ENCODE results near the gene DOC2B. TPM values are rescaled to one million over a fixed set of nuclear protein-coding genes. Genes with fewer than 3 reads are reported as not detected.

The DOC2B gene
- total and polyA plus RNA-seq, 7 donors, result 0.46 to 12.5 (median 4.9) TPM

GRCh38 chr17:149897-150584 is 31.4 kb downstream of the DOC2B start:
- no peaks in the 10 kb centered on the region for H3K4me1 ChIP-seq
- no peaks in the 10 kb centered on the region for H3K9me3 ChIP-seq
- H3K27ac ChIP-seq, result no peak overlapping the region
- intact Hi-C loops (cut with DNase I), result no loop called here
- WGBS, 2 donors, result 47 to 77% methylated on average over 9 of the region's 9 CpGs
- TF ChIP-seq POLR2A (IDR thresholded peaks at IDR 0.05) (no peak), CTCF (IDR thresholded peaks at IDR 0.05) (no peak), EP300 (IDR thresholded peaks at IDR 0.05) (no peak), POLR2AphosphoS5 (IDR thresholded peaks at IDR 0.05) (no peak)
- H3K27me3 ChIP-seq, result no peaks in the 10 kb centered on the region
- DNase-seq, result peak; percentile 33
- no peaks in the 10 kb centered on the region for H3K36me3 ChIP-seq
- no peak overlapping the region for H3K4me3 ChIP-seq

GRCh38 chr17:149231-149630 is 32.2 kb downstream of the DOC2B start:
- intact Hi-C loops (cut with DNase I), result no loop called here

GRCh38 chr17:148757-149156 is 32.7 kb downstream of the DOC2B start:
- Histone ChIP-seq H3K4me1 (peaks cover 0 to under 1% (median under 1%) of the 10 kb centered on the region in 4 donors), H3K27ac (no peak overlapping the region), H3K4me3 (no peak overlapping the region), H3K27me3 (no peaks in the 10 kb centered on the region), H3K36me3 (no peaks in the 10 kb centered on the region), H3K9me3 (no peaks in the 10 kb centered on the region)
- 67 to 84% methylated on average over 11 of the region's 11 CpGs for WGBS, 2 donors
- intact Hi-C loops (cut with DNase I), result no loop called here
- TF ChIP-seq POLR2A (IDR thresholded peaks at IDR 0.05) (no peak), EP300 (IDR thresholded peaks at IDR 0.05) (no peak), POLR2AphosphoS5 (IDR thresholded peaks at IDR 0.05) (no peak), CTCF (IDR thresholded peaks at IDR 0.05) (no peak)
- DNase-seq, result peak; percentile 48

More at GRCh38 chr17:149231-149630, 32.2 kb downstream of the DOC2B start:
- Histone ChIP-seq H3K4me1 (no peaks in the 10 kb centered on the region), H3K4me3 (no peak overlapping the region), H3K27ac (no peak overlapping the region), H3K36me3 (no peaks in the 10 kb centered on the region), H3K27me3 (no peaks in the 10 kb centered on the region), H3K9me3 (no peaks in the 10 kb centered on the region)
- TF ChIP-seq POLR2AphosphoS5 (IDR thresholded peaks at IDR 0.05) (no peak), EP300 (IDR thresholded peaks at IDR 0.05) (no peak), CTCF (IDR thresholded peaks at IDR 0.05) (no peak), POLR2A (IDR thresholded peaks at IDR 0.05) (no peak)
- WGBS, 2 donors, result 88 to 91% methylated on average over 7 of the region's 7 CpGs
- peak; percentile 15 for DNase-seq

GRCh38 chr17:147796-148740 is 33.4 kb downstream of the DOC2B start:
- peak; percentile 46 for DNase-seq
- H3K36me3 ChIP-seq, result no peaks in the 10 kb centered on the region
- intact Hi-C loops (cut with DNase I), result no loop called here
- no peaks in the 10 kb centered on the region for H3K9me3 ChIP-seq
- no peak overlapping the region for H3K27ac ChIP-seq
- TF ChIP-seq POLR2A (IDR thresholded peaks at IDR 0.05) (no peak), EP300 (IDR thresholded peaks at IDR 0.05) (no peak)
- no peak overlapping the region for H3K4me3 ChIP-seq
- 86 to 89% methylated on average over 17 of the region's 17 CpGs for WGBS, 2 donors
- H3K27me3 ChIP-seq, result no peaks in the 10 kb centered on the region
- H3K4me1 ChIP-seq, result peaks cover 0 to 4% (median 2%) of the 10 kb centered on the region in 4 donors

Measured in sigmoid colon (tissue), 7 donors.